Prostate gland (tissue), 2 donors: Measurements from ENCODE around the gene RILP.

ENCODE experiments used
- POLR2AphosphoS5 ChIP-seq: sonication (generic); formaldehyde crosslinking; IDR thresholded peaks from one replicate; pipeline ENCODE4 v1.6.1; 2017; ENCODE audit warnings: antibody characterized with exemption
- TF ChIP-seq, protein P1 (sequence below), 4 experiments: fragments of 200-600 bp in 2 of 4; fragments of 450-650 bp in 2 of 4; sonication (generic) in 2 of 4; IDR thresholded peaks; 1 replicate in 3 of 4; 2 replicates in 1 of 4; pipeline ENCODE4 v1.5.1; 2016 to 2019; ENCODE audit warnings: antibody characterized with exemption in 4 of 4, mild to moderate bottlenecking in 2 of 4, moderate library complexity in 2 of 4

DNA sequence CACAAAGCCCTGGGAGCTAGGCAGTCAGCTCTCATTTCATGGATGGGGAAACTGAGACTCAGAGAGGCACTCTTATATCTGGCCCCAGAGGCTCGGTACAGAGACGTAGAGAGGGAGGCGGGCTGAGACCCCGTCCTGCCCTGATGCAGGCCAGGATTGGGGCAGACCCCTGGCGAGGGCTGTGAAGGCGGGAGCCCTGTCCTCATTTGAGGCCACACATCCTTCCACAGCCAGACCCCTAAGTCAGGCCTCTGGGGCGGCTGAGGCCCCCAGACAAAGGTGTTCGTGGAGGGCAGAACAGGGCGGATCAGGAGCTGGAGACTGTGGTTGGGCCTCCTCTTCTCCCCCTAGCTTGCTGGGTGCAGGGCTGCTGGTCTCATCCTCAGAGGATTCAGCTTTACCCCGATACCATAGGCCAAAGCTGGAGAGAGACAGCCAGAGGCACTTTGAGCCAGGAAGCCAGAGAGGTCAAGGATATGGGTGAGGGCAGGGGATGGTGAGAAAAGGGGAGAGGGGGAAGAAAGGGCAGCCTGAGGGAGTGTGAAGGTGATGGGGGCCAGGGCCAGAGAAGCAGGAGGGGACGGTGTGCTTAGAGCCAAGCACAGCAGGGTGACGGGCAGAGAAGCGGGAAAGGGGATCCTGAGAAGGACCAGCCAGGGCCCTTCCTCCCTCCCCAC is 3.3 kb downstream of the RILP start:
- TF ChIP-seq, protein P1, sequence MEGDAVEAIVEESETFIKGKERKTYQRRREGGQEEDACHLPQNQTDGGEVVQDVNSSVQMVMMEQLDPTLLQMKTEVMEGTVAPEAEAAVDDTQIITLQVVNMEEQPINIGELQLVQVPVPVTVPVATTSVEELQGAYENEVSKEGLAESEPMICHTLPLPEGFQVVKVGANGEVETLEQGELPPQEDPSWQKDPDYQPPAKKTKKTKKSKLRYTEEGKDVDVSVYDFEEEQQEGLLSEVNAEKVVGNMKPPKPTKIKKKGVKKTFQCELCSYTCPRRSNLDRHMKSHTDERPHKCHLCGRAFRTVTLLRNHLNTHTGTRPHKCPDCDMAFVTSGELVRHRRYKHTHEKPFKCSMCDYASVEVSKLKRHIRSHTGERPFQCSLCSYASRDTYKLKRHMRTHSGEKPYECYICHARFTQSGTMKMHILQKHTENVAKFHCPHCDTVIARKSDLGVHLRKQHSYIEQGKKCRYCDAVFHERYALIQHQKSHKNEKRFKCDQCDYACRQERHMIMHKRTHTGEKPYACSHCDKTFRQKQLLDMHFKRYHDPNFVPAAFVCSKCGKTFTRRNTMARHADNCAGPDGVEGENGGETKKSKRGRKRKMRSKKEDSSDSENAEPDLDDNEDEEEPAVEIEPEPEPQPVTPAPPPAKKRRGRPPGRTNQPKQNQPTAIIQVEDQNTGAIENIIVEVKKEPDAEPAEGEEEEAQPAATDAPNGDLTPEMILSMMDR (IDR thresholded peaks at IDR 0.05), result no peak
- TF ChIP-seq POLR2AphosphoS5, result no peak
